HepG2 (cell line): Measurements from ENCODE around the gene PARN. TPM values are rescaled to one million over a fixed set of nuclear protein-coding genes. Genes with fewer than 3 reads are reported as not detected.

Source experiments
- ATAD3A ChIP-seq: sonication (generic); formaldehyde crosslinking; IDR thresholded peaks from 2 replicates; pipeline ENCODE4 v1.4.0; 2020; ENCODE audit warnings: missing genetic modification reagents
- CAMTA2 ChIP-seq: sonication (generic); formaldehyde crosslinking; IDR thresholded peaks from 2 replicates; pipeline ENCODE4 v1.4.0; 2020; ENCODE audit warnings: mild to moderate bottlenecking, missing genetic modification reagents, borderline replicate concordance
- CTCF ChIP-seq: sonication (generic); formaldehyde crosslinking; IDR thresholded peaks from 2 replicates; pipeline ENCODE4 v1.5.0; 2020; ENCODE audit warnings: mild to moderate bottlenecking, missing genetic modification reagents, moderate library complexity
- EHMT2 ChIP-seq: fragments of 200-600 bp; sonication (generic); IDR thresholded peaks from 2 replicates; pipeline ENCODE4 v1.7.0; 2017; ENCODE audit warnings: antibody characterized with exemption, low read depth, low read length, borderline replicate concordance
- ELF3 ChIP-seq: IDR thresholded peaks from 2 replicates; pipeline ENCODE4 v1.6.1; 2016; ENCODE audit warnings: missing genetic modification reagents, missing compliant biosample characterization
- HNF1A ChIP-seq, 2 experiments: sonication (generic) in 1 of 2; formaldehyde crosslinking in 1 of 2; IDR thresholded peaks; 2 replicates each; pipeline versions ENCODE4 v1.4.0 to v1.6.1; 2016 to 2020; ENCODE audit warnings: borderline replicate concordance in 1 of 2, low read depth in 1 of 2, mild to moderate bottlenecking in 1 of 2, missing genetic modification reagents in 1 of 2
- KLF9 ChIP-seq: IDR thresholded peaks from 2 replicates; pipeline ENCODE4 v1.6.1; 2016; ENCODE audit warnings: low read depth
- PHB2 ChIP-seq: fragments of 450-650 bp; IDR thresholded peaks from 2 replicates; pipeline ENCODE4 v1.6.1; 2018; ENCODE audit not compliant: partially characterized antibody
- RAD51 ChIP-seq: fragments of 450-650 bp; IDR thresholded peaks from 2 replicates; pipeline ENCODE4 v1.6.1; 2016; ENCODE audit warnings: borderline replicate concordance
- RFXAP ChIP-seq: sonication (generic); formaldehyde crosslinking; IDR thresholded peaks from 2 replicates; pipeline ENCODE4 v1.4.0; 2020; ENCODE audit warnings: missing genetic modification reagents, borderline replicate concordance
- RORA ChIP-seq: sonication (generic); formaldehyde crosslinking; IDR thresholded peaks from 2 replicates; pipeline ENCODE4 v1.5.0; 2020; ENCODE audit warnings: mild to moderate bottlenecking, missing genetic modification reagents, moderate library complexity
- ZBTB49 ChIP-seq: sonication (generic); formaldehyde crosslinking; IDR thresholded peaks from 2 replicates; pipeline ENCODE4 v1.4.0; 2020; ENCODE audit warnings: missing genetic modification reagents, borderline replicate concordance
- ZMAT5 ChIP-seq: sonication (generic); formaldehyde crosslinking; IDR thresholded peaks from 2 replicates; pipeline ENCODE4 v1.5.0; 2020; ENCODE audit warnings: mild to moderate bottlenecking, low read depth, missing genetic modification reagents, borderline replicate concordance
- ZNF18 ChIP-seq: sonication (generic); formaldehyde crosslinking; IDR thresholded peaks from 2 replicates; pipeline ENCODE4 v1.8.0; 2022; ENCODE audit warnings: mild to moderate bottlenecking, missing genetic modification reagents; ENCODE audit not compliant: insufficient replicate concordance
- ZNF614 ChIP-seq: IDR thresholded peaks from 2 replicates; pipeline ENCODE4 v1.6.1; 2018; ENCODE audit warnings: missing biosample characterization, missing genetic modification reagents, inconsistent platforms, borderline replicate concordance
- ZNF749 ChIP-seq: sonication (generic); formaldehyde crosslinking; IDR thresholded peaks from 2 replicates; pipeline ENCODE4 v1.8.0; 2022; ENCODE audit warnings: mild to moderate bottlenecking, missing genetic modification reagents, moderate library complexity, borderline replicate concordance
- ZNF766 ChIP-seq: sonication (generic); formaldehyde crosslinking; IDR thresholded peaks from 2 replicates; pipeline ENCODE4 v1.5.0; 2020; ENCODE audit warnings: missing genetic modification reagents, borderline replicate concordance
- polyA plus RNA-seq, 8 experiments: library from polyadenylated mRNA; depleted of rRNA in 3 of 8; stranded (reverse) in 7 of 8; unstranded in 1 of 8; fragments of >200 nt; fragmentation: Illumina TruSeq in 4 of 8; extraction: Trizol in 4 of 8; gene quantifications; 2 replicates each; pipeline versions ENCODE4 v1.2.1 to v1.2.3, GENCODE V29; 2011 to 2016; ENCODE audit warnings: low read depth in 4 of 8, missing spikeins in 1 of 8, mixed read lengths in 1 of 8; ENCODE audit not compliant: insufficient read depth in 1 of 8
- total RNA-seq, 5 experiments: library from RNA; depleted of rRNA; stranded (reverse); fragments of >200 nt; fragmentation: Illumina TruSeq; extraction: Trizol; gene quantifications; 2 replicates each; pipeline ENCODE4 v1.2.3, GENCODE V29; 2016; ENCODE audit warnings: low read depth in 1 of 5

The PARN gene
- total and polyA plus RNA-seq, 2 of the 13 experiments (the other 11 are each of a cell fraction or from before 2014, with no cell fraction given): 13.3 to 47.6 TPM

GRCh38 chr16:14632693-14633569 lies 2.9 kb upstream of the PARN start, which contains the start of gene BFAR (continued):
- no peak; the same call in 1 of the 2 replicates for TF ChIP-seq CTCF
- TF ChIP-seq PHB2: no peak
- peak; percentile 94 for TF ChIP-seq ELF3
- peak; percentile 93 for TF ChIP-seq RFXAP (CRISPR knock-in tag)
- TF ChIP-seq ZBTB49: 0 out of 2 replicates have a peak, but pooled peaks have one; percentile 9
- peak; percentile 95 for TF ChIP-seq ZNF766
- TF ChIP-seq RAD51: peak; percentile 71
- TF ChIP-seq CAMTA2 (CRISPR knock-in tag): no peak; the same call in 1 of the 2 replicates
- peak; percentile 28; the same call in 1 of the 2 replicates for TF ChIP-seq ZNF749 (CRISPR knock-in tag)
- no peak for TF ChIP-seq RORA (CRISPR knock-in tag)
- TF ChIP-seq HNF1A (IDR thresholded peaks at IDR 0.05; ENCODE audit: low read depth): peak; percentile 51; the same call in 1 of the 2 replicates
- peak; percentile 52; the same call in 1 of the 2 replicates for TF ChIP-seq HNF1A (CRISPR knock-in tag; IDR thresholded peaks at IDR 0.05; ENCODE audit: borderline replicate concordance)
- TF ChIP-seq EHMT2: no peak
- peak; percentile 88 for TF ChIP-seq ZNF18 (CRISPR knock-in tag)
- peak; percentile 99 for TF ChIP-seq KLF9
- peak; percentile 95 for TF ChIP-seq ZNF614 (CRISPR knock-in tag)
- no peak for TF ChIP-seq ZMAT5 (CRISPR knock-in tag)
- TF ChIP-seq ATAD3A (CRISPR knock-in tag): no peak
